Stomach (tissue), 4 donors: Measurements from ENCODE around the gene DTD1.

ENCODE experiments used
- CTCF ChIP-seq, 7 experiments: fragments of 450-650 bp in 4 of 7; fragments of 200-600 bp in 3 of 7; sonication (generic) in 3 of 7; IDR thresholded peaks; one replicate each; pipeline ENCODE4 v1.5.1; 2016 to 2019; ENCODE audit warnings: antibody characterized with exemption in 7 of 7, control low read depth in 2 of 7, mild to moderate bottlenecking in 1 of 7
- EP300 ChIP-seq: sonication (generic); formaldehyde crosslinking; IDR thresholded peaks from one replicate; pipeline ENCODE4 v1.6.1; 2017; ENCODE audit warnings: antibody characterized with exemption
- POLR2A ChIP-seq, 4 donors: fragments of 450-650 bp; IDR thresholded peaks; one replicate each; pipeline ENCODE4 v1.6.1; 2016; ENCODE audit warnings: antibody characterized with exemption in 4 of 4, control low read depth in 2 of 4, mild to moderate bottlenecking in 1 of 4, moderate library complexity in 1 of 4
- POLR2AphosphoS5 ChIP-seq, 3 donors: sonication (generic); formaldehyde crosslinking; IDR thresholded peaks; one replicate each; pipeline ENCODE4 v1.6.1; 2016; ENCODE audit warnings: antibody characterized with exemption in 3 of 3

- no peak for TF ChIP-seq CTCF (IDR thresholded peaks at IDR 0.05)
- TF ChIP-seq EP300 = no peak
- TF ChIP-seq POLR2AphosphoS5 (IDR thresholded peaks at IDR 0.05) = no peak
- no peak for TF ChIP-seq POLR2A (IDR thresholded peaks at IDR 0.05)
These were observed 151.0 kb downstream of the DTD1 start for GRCh38 chr20:18738888-18739287.
